ENCODE measurements around the gene SLC28A2. TPM values are rescaled to one million over a fixed set of nuclear protein-coding genes. Genes with fewer than 3 reads are reported as not detected.
A peak's percentile ranks its signal among the peaks of the same experiment; 100 is the strongest.

SLC28A2 gene
- total and polyA plus RNA-seq, 2 of the 13 experiments (the other 11 are each of a cell fraction or from before 2014, with no cell fraction given): 0.01 to 0.11 TPM

DNA sequence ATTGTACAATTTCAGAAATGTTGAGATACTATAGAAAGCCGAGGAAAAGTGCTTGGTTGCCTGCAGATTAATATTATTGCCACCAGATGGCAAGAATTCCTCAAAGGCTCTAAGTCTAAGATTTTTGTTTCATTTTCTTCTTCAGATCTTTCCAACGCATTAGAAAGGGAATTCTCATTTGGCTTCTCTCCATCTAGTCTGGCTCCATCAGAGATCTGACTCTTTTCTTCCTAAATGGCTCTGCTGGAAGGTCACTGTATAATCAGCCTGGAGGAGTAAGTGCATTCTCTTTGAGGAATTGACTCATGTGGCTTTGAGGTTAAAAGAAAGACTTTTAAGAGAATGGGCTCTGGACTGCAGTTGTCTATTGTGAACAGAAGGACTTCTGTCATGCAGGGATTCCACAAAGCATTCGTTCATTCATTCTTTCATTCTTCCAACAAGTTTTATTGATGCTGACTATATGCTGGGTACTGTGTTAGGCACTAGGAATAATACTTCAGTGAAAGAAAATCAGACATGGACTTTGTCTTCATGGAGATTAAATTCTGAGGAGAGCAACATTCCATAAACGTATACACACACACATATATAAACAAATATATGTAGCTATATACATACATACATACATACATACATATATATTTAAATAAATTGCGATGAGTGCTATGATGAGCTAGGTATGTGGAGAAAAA is 55.3 kb downstream of the SLC28A2 start:
- intact Hi-C loops (cut with micrococcal nuclease; ENCODE audit: unreplicated experiment) (loop anchor here (1.0 kb wide), 2 partner anchors 87 to 92 kb away; no protein-coding TSS in a partner anchor), in situ Hi-C loops (cut with HindIII; ENCODE audit: extremely low pct_ligation_motif_present, low pct_unique_long_range_greater_than_20kb) (loop anchor here (5.0 kb wide), 1 partner anchor 95 kb away; a partner anchor contains a TSS)
- CTCF ChIA-PET (ENCODE audit: low intra/inter-chr PET ratio, low total read pairs): interaction anchor here (0.7 to 2.3 kb wide), 5 partner anchors 86 to 150 kb away, joined by 4 to 23 read pairs (median 9); a partner anchor contains a TSS
- Histone ChIP-seq H3K79me2 (ENCODE audit: insufficient read depth, low read length) (no peaks in the 10 kb centered on the region), H3K27ac (ENCODE audit: extremely low read length, insufficient read depth, low read length) (peak overlapping the region; percentile 53), H2AFZ (ENCODE audit: low read length) (no peak overlapping the region), H3K27me3 (ENCODE audit: control insufficient read depth in 1 of 2, insufficient read depth in 2 of 2, low read length in 2 of 2) (no peaks in the 10 kb centered on the region), H3K4me1 (ENCODE audit: insufficient read depth, low read length) (peaks cover 61% of the 10 kb centered on the region), H3K4me3 (replicated peaks in 1 of 3; ENCODE audit: insufficient read depth in 1 of 3, low read depth in 2 of 3, low read length in 3 of 3) (peak overlapping the region; percentile 25 to 36 (median 26); a peak in 4 of 6 replicates), H3K9ac (ENCODE audit: insufficient read depth, low read depth, low read length) (no peak overlapping the region; the same call in 1 of the 2 replicates), H4K20me1 (ENCODE audit: insufficient read depth, low read length) (no peaks in the 10 kb centered on the region), H3K36me3 (replicated peaks in 1 of 2; ENCODE audit: control insufficient read depth in 1 of 2, insufficient read depth in 2 of 2, low read length in 2 of 2) (no peaks in the 10 kb centered on the region), H3K9me3 (ENCODE audit: low read length) (peaks cover 10% of the 10 kb centered on the region), H3K4me2 (ENCODE audit: low read depth, low read length) (peak overlapping the region; percentile 68)
- ATAC-seq: peak; percentile 51
- POLR2A ChIA-PET: interaction anchor here (0.6 kb wide), 1 partner anchor 95 kb away, joined by 4 read pairs; a partner anchor contains a TSS
- BruUV-seq (replicated peaks): no TSS peak
- DNase-seq (ENCODE audit: low spot score): peak; percentile 53
- no peak for FAIRE-seq
- 28% methylated on average over 5 of the region's 5 CpGs for WGBS (ENCODE audit: low lambda C conversion rate)
- TF ChIP-seq ZNF768 (CRISPR knock-in tag; IDR thresholded peaks at IDR 0.05) (no peak), REXO4 (CRISPR knock-in tag; IDR thresholded peaks at IDR 0.05; ENCODE audit: borderline replicate concordance) (no peak), CSRNP1 (CRISPR knock-in tag; IDR thresholded peaks at IDR 0.05) (no peak), TARDBP (CRISPR knock-in tag; IDR thresholded peaks at IDR 0.05) (no peak), ZNF639 (CRISPR knock-in tag; conservative IDR thresholded peaks at IDR 0.05) (no peak), ZNF160 (CRISPR knock-in tag; IDR thresholded peaks at IDR 0.05) (no peak), IKZF1 (IDR thresholded peaks at IDR 0.05) (no peak), ZNF121 (CRISPR knock-in tag; IDR thresholded peaks at IDR 0.05) (no peak), THAP11 (CRISPR knock-in tag; IDR thresholded peaks at IDR 0.05) (no peak), ZEB1 (IDR thresholded peaks at IDR 0.05; ENCODE audit: insufficient replicate concordance, low read depth) (no peak)
- TF ChIP-seq, protein P1, sequence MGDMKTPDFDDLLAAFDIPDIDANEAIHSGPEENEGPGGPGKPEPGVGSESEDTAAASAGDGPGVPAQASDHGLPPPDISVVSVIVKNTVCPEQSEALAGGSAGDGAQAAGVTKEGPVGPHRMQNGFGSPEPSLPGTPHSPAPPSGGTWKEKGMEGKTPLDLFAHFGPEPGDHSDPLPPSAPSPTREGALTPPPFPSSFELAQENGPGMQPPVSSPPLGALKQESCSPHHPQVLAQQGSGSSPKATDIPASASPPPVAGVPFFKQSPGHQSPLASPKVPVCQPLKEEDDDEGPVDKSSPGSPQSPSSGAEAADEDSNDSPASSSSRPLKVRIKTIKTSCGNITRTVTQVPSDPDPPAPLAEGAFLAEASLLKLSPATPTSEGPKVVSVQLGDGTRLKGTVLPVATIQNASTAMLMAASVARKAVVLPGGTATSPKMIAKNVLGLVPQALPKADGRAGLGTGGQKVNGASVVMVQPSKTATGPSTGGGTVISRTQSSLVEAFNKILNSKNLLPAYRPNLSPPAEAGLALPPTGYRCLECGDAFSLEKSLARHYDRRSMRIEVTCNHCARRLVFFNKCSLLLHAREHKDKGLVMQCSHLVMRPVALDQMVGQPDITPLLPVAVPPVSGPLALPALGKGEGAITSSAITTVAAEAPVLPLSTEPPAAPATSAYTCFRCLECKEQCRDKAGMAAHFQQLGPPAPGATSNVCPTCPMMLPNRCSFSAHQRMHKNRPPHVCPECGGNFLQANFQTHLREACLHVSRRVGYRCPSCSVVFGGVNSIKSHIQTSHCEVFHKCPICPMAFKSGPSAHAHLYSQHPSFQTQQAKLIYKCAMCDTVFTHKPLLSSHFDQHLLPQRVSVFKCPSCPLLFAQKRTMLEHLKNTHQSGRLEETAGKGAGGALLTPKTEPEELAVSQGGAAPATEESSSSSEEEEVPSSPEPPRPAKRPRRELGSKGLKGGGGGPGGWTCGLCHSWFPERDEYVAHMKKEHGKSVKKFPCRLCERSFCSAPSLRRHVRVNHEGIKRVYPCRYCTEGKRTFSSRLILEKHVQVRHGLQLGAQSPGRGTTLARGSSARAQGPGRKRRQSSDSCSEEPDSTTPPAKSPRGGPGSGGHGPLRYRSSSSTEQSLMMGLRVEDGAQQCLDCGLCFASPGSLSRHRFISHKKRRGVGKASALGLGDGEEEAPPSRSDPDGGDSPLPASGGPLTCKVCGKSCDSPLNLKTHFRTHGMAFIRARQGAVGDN (CRISPR knock-in tag; IDR thresholded peaks at IDR 0.05): no peak
- TF ChIP-seq, protein P2, sequence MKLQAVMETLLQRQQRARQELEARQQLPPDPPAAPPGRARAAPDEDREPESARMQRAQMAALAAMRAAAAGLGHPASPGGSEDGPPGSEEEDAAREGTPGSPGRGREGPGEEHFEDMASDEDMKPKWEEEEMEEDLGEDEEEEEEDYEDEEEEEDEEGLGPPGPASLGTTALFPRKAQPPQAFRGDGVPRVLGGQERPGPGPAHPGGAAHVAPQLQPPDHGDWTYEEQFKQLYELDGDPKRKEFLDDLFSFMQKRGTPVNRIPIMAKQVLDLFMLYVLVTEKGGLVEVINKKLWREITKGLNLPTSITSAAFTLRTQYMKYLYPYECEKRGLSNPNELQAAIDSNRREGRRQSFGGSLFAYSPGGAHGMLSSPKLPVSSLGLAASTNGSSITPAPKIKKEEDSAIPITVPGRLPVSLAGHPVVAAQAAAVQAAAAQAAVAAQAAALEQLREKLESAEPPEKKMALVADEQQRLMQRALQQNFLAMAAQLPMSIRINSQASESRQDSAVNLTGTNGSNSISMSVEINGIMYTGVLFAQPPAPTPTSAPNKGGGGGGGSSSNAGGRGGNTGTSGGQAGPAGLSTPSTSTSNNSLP (IDR thresholded peaks at IDR 0.05; ENCODE audit: low read depth, low read length): peak; percentile 47; the same call in 1 of the 2 replicates
- TF ChIP-seq, protein P3, sequence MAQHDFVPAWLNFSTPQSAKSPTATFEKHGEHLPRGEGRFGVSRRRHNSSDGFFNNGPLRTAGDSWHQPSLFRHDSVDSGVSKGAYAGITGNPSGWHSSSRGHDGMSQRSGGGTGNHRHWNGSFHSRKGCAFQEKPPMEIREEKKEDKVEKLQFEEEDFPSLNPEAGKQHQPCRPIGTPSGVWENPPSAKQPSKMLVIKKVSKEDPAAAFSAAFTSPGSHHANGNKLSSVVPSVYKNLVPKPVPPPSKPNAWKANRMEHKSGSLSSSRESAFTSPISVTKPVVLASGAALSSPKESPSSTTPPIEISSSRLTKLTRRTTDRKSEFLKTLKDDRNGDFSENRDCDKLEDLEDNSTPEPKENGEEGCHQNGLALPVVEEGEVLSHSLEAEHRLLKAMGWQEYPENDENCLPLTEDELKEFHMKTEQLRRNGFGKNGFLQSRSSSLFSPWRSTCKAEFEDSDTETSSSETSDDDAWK (CRISPR knock-in tag; IDR thresholded peaks at IDR 0.05): no peak
